ENCODE measurements around the gene UNK.

UNK gene

GRCh38 chr17:75740215-75740614 lies 44.4 kb upstream of the UNK start:
- Histone ChIP-seq H4K20me1 (ENCODE audit: control insufficient read depth, insufficient read depth, low read depth, low read length) (no peaks in the 10 kb centered on the region), H3K4me3 (ENCODE audit: low read length) (no peak overlapping the region), H3F3A (ENCODE audit: control insufficient read depth, insufficient read depth) (no peaks in the 10 kb centered on the region), H3K4me2 (ENCODE audit: low read length) (no peak overlapping the region), H3K9me2 (replicated peaks; ENCODE audit: control insufficient read depth, low read length) (no peaks in the 10 kb centered on the region), H3K9me3 (ENCODE audit: control insufficient read depth, insufficient read depth, low read length) (no peaks in the 10 kb centered on the region), H3K36me3 (ENCODE audit: control insufficient read depth, low read length) (no peaks in the 10 kb centered on the region), H3K27ac (ENCODE audit: low read depth, low read length) (no peak overlapping the region), H3K79me2 (ENCODE audit: control insufficient read depth, low read length) (no peaks in the 10 kb centered on the region), H3K27me3 (ENCODE audit: control insufficient read depth, low read length) (no peaks in the 10 kb centered on the region), H3K4me1 (ENCODE audit: control insufficient read depth, low read length) (peaks cover 11% of the 10 kb centered on the region)
- TF ChIP-seq EZH2phosphoT487 (IDR thresholded peaks at IDR 0.05; ENCODE audit: borderline replicate concordance, low read length) = no peak
- TF ChIP-seq, protein P1, sequence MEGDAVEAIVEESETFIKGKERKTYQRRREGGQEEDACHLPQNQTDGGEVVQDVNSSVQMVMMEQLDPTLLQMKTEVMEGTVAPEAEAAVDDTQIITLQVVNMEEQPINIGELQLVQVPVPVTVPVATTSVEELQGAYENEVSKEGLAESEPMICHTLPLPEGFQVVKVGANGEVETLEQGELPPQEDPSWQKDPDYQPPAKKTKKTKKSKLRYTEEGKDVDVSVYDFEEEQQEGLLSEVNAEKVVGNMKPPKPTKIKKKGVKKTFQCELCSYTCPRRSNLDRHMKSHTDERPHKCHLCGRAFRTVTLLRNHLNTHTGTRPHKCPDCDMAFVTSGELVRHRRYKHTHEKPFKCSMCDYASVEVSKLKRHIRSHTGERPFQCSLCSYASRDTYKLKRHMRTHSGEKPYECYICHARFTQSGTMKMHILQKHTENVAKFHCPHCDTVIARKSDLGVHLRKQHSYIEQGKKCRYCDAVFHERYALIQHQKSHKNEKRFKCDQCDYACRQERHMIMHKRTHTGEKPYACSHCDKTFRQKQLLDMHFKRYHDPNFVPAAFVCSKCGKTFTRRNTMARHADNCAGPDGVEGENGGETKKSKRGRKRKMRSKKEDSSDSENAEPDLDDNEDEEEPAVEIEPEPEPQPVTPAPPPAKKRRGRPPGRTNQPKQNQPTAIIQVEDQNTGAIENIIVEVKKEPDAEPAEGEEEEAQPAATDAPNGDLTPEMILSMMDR (IDR thresholded peaks at IDR 0.05; ENCODE audit: low read depth, low read length, poor library complexity, severe bottlenecking) = no peak

GRCh38 chr17:75740631-75741077 lies 44.0 kb upstream of the UNK start:
- TF ChIP-seq EZH2phosphoT487 (IDR thresholded peaks at IDR 0.05; ENCODE audit: borderline replicate concordance, low read length) = no peak
- TF ChIP-seq, protein P1 (IDR thresholded peaks at IDR 0.05; ENCODE audit: low read depth, low read length, poor library complexity, severe bottlenecking) = no peak
- H3K4me2 ChIP-seq (ENCODE audit: low read length) = no peak overlapping the region
- H3K36me3 ChIP-seq (ENCODE audit: control insufficient read depth, low read length) = no peaks in the 10 kb centered on the region
- no peaks in the 10 kb centered on the region for H3K27me3 ChIP-seq (ENCODE audit: control insufficient read depth, low read length)
- H3K4me3 ChIP-seq (ENCODE audit: low read length) = no peak overlapping the region
- H3K27ac ChIP-seq (ENCODE audit: low read depth, low read length) = no peak overlapping the region
- H3K4me1 ChIP-seq (ENCODE audit: control insufficient read depth, low read length) = peaks cover 11% of the 10 kb centered on the region
- H3F3A ChIP-seq (ENCODE audit: control insufficient read depth, insufficient read depth) = no peaks in the 10 kb centered on the region
- H4K20me1 ChIP-seq (ENCODE audit: control insufficient read depth, insufficient read depth, low read depth, low read length) = no peaks in the 10 kb centered on the region
- H3K79me2 ChIP-seq (ENCODE audit: control insufficient read depth, low read length) = no peaks in the 10 kb centered on the region
- no peaks in the 10 kb centered on the region for H3K9me2 ChIP-seq (replicated peaks; ENCODE audit: control insufficient read depth, low read length)
- no peaks in the 10 kb centered on the region for H3K9me3 ChIP-seq (ENCODE audit: control insufficient read depth, insufficient read depth, low read length)

DNA sequence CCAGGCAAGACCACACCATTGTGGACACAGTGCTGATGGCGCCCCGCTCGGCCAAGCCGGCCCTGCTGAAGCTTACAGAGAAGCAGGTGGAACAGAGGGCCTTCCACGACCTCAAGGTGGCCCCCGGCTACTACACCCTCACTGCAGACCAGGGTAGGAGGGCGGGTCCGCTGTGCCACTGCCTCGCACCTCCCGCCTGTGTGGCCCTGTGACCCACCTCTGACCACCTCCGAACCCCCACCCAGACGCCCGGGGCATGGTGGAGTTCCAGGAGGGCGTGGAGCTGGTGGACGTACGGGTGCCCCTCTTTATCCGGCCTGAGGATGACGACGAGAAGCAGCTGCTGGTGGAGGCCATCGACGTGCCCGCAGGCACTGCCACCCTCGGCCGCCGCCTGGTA lies 42.3 kb upstream of the UNK start:
- Histone ChIP-seq H3K4me2 (ENCODE audit: low read length) (no peak overlapping the region), H4K20me1 (ENCODE audit: control insufficient read depth, insufficient read depth, low read depth, low read length) (no peaks in the 10 kb centered on the region), H3F3A (ENCODE audit: control insufficient read depth, insufficient read depth) (no peaks in the 10 kb centered on the region), H3K27me3 (ENCODE audit: control insufficient read depth, low read length) (no peaks in the 10 kb centered on the region), H3K4me1 (ENCODE audit: control insufficient read depth, low read length) (peaks cover 11% of the 10 kb centered on the region), H3K36me3 (ENCODE audit: control insufficient read depth, low read length) (no peaks in the 10 kb centered on the region), H3K27ac (ENCODE audit: low read depth, low read length) (no peak overlapping the region), H3K9me2 (replicated peaks; ENCODE audit: control insufficient read depth, low read length) (no peaks in the 10 kb centered on the region), H3K79me2 (ENCODE audit: control insufficient read depth, low read length) (no peaks in the 10 kb centered on the region), H3K4me3 (ENCODE audit: low read length) (no peak overlapping the region), H3K9me3 (ENCODE audit: control insufficient read depth, insufficient read depth, low read length) (no peaks in the 10 kb centered on the region)
- no peak for TF ChIP-seq EZH2phosphoT487 (IDR thresholded peaks at IDR 0.05; ENCODE audit: borderline replicate concordance, low read length)
- TF ChIP-seq, protein P1 (IDR thresholded peaks at IDR 0.05; ENCODE audit: low read depth, low read length, poor library complexity, severe bottlenecking) = no peak

Data from DOHH2 (cell line).